CD4-positive, alpha-beta T cell treated with Interleukin-15 for 4 hours (primary cell): ENCODE data around the gene MBD5.

Experiments used
- DNase-seq: peaks from one replicate; pipeline ENCODE4 v3.0.0-alpha.2; 2020; ENCODE audit warnings: low spot score

The MBD5 gene

GRCh38 chr2:148305476-148305875 lies 284.6 kb downstream of the MBD5 start:
- DNase-seq = no peak

DNA sequence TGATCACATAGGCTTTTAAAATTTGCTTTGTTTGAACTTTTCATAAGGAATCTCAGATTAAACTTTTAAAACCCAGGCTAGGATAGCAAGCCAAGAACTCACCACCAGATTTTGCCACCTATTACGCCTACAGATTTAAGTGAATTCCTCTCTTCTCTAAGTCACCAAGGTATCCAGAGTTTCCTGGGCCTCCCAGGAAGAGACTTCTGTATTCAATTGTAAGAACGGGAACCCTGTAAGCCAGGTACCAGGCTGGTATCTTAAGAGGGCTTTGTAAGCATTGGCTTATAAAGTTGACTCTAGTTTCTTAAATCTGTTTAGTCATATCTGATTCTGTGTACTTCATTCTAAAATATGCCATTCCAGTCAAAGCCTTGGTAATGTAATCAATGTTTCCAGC lies 285.1 kb downstream of the MBD5 start:
- no peak for DNase-seq

- DNase-seq = no peak
These were observed 296.7 kb downstream of the MBD5 start for GRCh38 chr2:148317598-148317997.

GRCh38 chr2:148338541-148338940 lies 317.6 kb downstream of the MBD5 start:
- DNase-seq = no peak

DNA sequence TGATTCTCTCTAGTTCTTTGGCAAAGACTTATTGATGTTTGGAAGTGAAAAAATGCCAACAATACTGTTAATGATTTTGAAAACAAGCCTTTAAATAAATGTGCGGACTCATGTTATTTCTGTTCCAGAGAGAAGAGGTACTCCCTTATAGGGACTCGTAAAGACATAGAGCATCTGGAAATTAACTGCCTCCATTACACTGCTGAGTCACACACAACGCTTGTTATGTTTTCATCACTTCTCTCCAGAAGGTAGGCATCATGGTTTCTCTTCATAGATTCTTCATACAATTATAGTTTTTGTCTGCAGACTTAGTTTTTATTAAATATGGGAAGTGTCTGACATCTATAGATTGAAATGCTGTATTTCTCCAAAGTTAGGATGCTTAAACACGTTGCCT lies 321.2 kb downstream of the MBD5 start:
- no peak for DNase-seq

- DNase-seq = no peak
These were observed 329.3 kb downstream of the MBD5 start for GRCh38 chr2:148350199-148350598.

DNA sequence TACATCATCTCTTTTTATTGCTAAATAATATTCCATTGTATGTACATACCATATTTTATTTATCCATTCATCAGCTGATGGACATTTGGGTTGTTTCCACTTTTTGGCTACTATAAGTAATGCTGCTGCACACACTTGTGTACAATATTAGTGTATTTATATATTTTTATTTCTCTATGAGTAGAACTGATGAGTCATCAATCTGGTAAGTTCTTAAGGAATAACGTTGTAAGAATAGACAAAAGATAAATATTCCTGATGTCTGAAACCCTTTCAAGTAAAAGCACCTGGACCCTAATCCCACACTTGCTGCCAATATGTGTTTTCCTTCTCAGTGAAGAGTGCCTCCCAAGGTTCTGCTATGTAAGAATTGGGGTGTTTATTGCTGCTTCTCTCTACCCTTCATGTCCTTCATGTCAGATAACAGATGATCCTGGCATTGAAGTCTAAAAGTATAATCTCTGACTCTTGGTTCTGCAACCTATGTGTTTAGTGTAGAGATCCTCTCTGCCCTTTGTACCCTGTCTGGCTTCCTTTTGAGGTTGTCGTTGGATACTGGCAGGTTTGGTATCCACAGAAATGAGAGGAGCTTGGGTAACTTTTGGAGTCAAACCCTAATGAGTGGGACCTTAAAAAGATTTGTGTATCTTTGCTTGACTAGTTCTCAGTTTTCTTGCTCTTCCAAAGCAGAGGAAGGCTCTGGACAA lies 330.7 kb downstream of the MBD5 start:
- no peak for DNase-seq

- DNase-seq = no peak
These were observed 337.5 kb downstream of the MBD5 start for GRCh38 chr2:148358375-148358774.

DNA sequence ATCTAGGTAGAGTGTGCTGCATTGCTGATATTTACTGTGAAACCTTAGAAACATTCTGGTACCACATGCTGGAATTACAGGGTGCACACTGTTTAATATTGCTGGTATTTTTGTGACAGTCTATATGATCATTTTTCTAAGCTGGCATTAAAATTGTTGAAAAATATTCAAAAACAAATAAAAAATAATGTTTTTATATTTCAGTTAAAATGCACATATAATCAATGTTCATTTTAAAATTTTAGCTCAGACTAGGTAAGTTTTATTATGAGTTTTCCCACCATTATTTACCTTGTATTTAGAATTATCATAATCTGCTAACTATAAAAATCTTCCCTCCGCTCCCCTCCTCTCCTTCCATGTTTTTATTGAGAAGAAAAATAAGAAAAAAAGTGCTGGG lies 339.8 kb downstream of the MBD5 start:
- no peak for DNase-seq

DNA sequence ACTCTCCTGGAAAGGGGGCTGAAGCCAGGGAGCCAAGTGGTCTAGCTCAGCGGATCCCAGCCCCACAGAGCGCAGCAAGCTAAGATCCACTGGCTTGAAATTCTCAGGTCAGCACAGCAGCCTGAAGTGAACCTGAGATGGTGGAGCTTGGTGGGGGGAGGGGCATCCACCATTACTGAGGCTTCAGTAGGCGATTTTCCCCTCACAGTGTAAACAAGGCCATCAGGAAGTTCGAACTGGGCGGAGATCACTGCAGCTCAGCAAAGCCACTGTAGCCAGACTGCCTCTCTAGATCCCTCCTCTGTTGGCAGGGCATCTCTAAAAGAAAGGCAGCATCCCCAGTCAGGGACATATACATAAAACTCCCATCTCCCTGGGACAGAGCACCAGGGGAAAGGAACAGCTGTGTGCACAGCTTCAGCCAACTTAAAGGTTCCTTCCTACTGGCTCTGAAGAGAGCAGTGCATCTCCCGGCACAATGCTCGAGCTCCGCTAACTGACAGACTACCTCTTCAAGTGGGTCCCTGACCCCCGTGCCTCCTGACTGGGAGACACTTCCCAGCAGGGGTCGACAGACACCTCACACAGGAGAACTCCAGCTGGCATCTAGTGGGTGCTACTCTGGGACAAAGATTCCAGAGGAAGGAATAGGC lies 341.4 kb downstream of the MBD5 start:
- DNase-seq = no peak

DNA sequence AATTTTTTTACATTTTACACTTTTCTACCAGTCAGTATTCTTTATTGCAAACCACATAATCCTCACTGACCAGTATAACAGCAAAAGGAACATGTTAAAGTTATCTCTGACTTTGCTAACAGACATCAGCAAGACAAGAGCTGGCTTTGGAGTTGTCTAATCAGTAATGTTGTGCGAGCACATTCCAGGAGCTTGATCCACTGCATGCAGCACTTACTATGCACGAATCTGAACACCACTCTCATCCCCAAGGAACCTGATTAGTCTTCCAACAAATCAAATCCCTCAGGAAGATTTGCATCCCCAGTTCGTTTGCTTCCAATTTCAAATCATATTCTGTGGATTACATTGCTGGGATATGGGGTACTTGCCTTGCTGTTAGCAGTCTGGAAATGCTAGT lies 354.3 kb downstream of the MBD5 start:
- no peak for DNase-seq

DNA sequence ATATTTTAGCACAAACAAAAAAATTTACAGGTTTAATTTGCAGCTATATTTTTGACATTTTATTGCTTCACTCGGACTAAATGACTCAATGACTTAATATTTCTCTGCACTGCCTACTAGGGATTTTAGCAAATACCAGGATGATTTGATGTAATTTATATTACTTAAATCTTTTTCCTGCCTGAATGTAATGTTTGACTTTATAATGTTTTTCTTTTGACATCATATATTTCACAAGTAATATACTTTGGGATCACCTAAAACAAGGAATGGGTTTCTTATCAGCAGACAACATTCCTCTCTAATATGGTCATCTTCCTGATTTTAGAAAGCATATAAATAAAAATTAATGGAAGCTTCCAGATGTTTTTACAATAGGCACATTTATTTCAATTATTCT lies 370.4 kb downstream of the MBD5 start:
- no peak for DNase-seq

DNA sequence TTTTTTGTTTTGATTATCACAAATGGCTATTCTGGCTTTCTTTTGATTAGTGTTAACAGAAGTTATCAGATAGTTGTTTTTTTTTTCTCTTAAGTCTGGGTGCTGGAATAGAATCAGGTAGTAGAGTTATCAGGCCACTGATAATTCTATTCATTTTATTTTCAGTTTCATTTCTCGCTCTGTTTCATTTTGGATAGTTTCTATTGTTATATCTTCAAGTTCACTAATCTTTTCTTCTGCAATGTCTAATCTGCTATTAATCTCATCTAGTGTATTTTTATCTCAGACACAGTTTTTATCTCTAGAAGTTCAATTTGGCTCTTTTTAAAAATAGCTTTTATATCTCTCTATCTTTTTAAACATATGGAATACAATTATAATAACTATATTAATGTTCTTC lies 381.9 kb downstream of the MBD5 start:
- DNase-seq = no peak

GRCh38 chr2:148410899-148411298 lies 390.0 kb downstream of the MBD5 start:
- DNase-seq = no peak

GRCh38 chr2:148416248-148416647 lies 395.4 kb downstream of the MBD5 start:
- DNase-seq = no peak

DNA sequence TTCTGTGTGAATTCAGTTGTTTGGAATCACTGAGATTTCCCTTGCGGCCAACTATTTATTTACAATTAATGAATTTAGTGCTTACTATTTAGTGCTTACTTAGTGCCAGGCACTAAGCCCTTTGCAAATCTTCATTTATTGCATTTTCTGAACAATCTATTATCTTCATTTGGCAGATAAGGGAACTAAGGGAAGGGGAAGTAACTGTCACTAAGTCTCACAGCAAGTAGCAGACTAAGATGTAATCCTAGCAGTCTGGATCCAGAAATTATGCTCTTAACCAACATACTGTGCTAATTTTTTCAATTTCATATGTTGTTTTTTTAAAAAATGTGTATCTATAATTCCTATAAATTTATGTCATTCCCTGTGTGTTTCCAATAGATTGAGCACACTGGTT lies 409.2 kb downstream of the MBD5 start:
- DNase-seq = no peak

DNA sequence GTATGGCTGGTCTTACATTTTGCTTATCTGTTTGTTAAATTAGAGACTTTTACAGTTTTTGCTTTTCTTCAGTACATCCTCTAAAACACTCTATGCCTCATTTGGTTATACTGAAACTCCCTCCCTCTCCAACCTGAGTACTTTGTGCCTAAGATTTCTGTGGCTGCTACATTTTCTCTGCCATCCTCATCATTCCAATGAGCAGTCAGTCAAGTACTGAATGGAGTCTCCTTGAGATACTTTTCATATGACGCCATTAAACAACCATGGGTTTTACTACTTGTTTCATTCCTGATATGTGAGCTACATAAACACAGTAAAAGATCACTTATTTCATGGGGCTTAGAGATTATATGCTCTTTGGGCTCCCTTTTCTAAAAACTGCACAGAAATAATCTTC lies 427.0 kb downstream of the MBD5 start:
- DNase-seq = no peak

DNA sequence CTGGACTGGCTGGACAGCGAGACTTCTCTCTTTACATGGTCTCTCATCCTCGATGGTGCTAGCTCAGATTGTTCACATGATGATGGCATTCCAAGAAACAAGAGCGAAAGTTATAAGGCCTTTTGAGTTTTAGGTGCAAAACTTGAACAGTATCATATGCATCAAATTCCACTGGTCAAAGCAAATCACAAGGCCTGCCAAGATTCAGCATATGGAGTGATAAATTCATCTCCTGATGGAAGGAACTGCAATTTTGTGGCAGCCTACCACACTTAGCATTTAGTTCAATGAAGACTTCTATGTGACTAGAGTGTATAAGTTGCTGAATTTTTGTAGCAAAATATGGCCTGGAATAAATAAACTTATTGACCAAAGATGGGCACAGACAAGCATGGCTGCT lies 429.6 kb downstream of the MBD5 start:
- DNase-seq = no peak

DNA sequence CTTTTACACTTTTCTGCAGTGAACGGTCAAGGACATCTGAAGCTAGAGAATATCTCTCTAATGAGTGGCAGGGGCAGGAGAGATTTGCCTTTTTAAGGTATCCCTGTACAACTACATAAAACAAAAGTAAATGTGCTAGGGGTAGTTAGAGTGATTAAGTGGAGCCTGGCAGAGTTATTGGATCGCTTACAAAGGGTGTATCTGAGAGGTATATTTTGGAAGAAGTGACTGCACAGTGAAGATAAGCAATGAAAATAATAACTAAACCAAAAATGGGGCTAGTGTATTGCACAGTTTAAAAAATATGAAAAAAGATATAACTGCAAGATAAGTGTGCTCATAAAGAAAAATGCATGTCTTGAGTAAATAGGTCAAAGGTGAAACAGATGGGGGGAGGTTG lies 430.2 kb downstream of the MBD5 start:
- no peak for DNase-seq

- no peak for DNase-seq
These were observed 434.9 kb downstream of the MBD5 start for GRCh38 chr2:148455791-148456190.

DNA sequence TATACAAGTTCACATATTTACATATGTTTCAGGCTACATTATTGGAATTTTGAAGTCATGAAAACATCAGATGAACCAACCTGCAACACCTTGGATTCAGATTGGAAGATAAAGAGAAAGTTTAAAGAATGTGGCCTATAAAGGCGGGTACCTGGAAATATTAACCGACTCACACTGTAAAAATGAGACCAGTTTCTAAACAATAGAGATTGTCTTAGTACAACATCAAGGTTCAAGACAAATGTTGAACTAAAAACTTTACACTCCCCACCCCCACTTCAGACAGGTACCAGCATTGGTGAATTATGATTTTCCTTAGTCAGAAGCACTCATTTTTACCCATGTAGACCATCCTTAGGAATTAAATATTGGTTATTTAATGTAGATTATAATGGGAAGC lies 437.3 kb downstream of the MBD5 start:
- no peak for DNase-seq

DNA sequence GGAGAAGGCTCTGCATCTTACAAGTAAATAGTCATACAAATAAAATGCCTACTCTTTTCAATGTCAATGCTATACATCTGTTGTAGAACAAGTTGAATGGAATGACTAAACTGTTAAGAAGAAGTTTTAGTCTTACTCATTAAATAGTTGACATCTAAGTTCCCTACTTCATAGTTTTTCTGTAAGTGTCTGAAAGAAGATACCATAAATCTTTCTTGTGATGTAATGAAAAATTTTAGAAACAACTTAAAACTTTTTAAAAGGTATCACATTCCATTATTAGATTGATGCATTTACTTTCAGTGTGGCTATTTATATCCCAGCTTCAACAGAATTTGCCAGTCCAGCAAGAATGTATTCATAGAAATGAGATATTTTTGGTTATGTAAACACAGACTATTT lies 438.5 kb downstream of the MBD5 start:
- no peak for DNase-seq

DNA sequence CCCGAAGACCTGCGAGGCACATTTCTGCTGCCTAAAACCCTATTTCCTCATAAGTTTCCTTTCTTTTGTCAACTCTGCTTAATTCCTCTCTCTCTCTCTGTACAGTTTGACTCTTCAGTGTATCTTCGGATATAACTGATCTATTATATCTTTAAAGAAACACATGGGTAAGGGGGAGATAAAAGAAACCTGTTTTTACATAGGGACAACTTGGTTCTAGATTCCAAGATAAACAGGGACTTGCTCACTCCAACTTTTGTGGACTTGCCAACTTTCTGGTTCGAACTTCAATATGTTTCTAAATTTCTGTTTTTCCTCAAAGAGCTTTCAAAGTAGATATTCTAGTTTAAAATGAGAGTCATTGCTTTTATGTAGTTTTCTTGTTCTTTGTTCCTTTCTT lies 441.0 kb downstream of the MBD5 start:
- DNase-seq = no peak

- no peak for DNase-seq
These were observed 454.7 kb downstream of the MBD5 start for GRCh38 chr2:148475626-148476025.
